Calu3 (cell line): Measurements from ENCODE around the gene HDGFL2. TPM values are rescaled to one million over a fixed set of nuclear protein-coding genes. Genes with fewer than 3 reads are reported as not detected.

Experiments
- BruUV-seq: library from RNA; stranded (reverse); fragments of 400-500 nt; replicated peaks from 2 replicates; lab custom pipeline; 2021; lab: Mats Ljungman, UMichigan
- CTCF ChIA-PET: fragments of 300-600 bp; sonication (Branson Sonifier 250); formaldehyde crosslinking; loops from one replicate; lab custom pipeline; 2022; ENCODE audit warnings: antibody characterized with exemption; lab: Charles Lee
- DNase-seq: peaks from one replicate; pipeline ENCODE4 v3.0.0; 2022
- H3K27ac Mint-ChIP-seq: one replicate; pipeline ENCODE4 v1.8.0; 2022; ENCODE audit warnings: mixed read lengths; ENCODE audit not compliant: unreplicated experiment
- H3K27me3 Mint-ChIP-seq: one replicate; pipeline ENCODE4 v1.8.0; 2022; ENCODE audit warnings: mixed read lengths; ENCODE audit not compliant: unreplicated experiment
- H3K36me3 Mint-ChIP-seq: one replicate; pipeline ENCODE4 v1.8.0; 2022; ENCODE audit warnings: mild to moderate bottlenecking, moderate library complexity, mixed read lengths; ENCODE audit not compliant: insufficient read depth, unreplicated experiment
- H3K4me1 Mint-ChIP-seq: one replicate; pipeline ENCODE4 v1.8.0; 2022; ENCODE audit warnings: mild to moderate bottlenecking, low read depth, mixed read lengths; ENCODE audit not compliant: unreplicated experiment
- H3K4me3 Mint-ChIP-seq: one replicate; pipeline ENCODE4 v1.8.0; 2022; ENCODE audit warnings: mild to moderate bottlenecking, low read depth, moderate library complexity, mixed read lengths; ENCODE audit not compliant: unreplicated experiment
- H3K9me3 Mint-ChIP-seq: one replicate; pipeline ENCODE4 v1.8.0; 2022; ENCODE audit warnings: low read depth, mixed read lengths; ENCODE audit not compliant: unreplicated experiment
- CTCF ChIP-seq: fragments of 200-600 bp; IDR thresholded peaks from one replicate; pipeline ENCODE4 v1.8.0; 2022; ENCODE audit warnings: antibody characterized with exemption; ENCODE audit not compliant: unreplicated experiment
- intact Hi-C: fragments of 100-400 bp; cut with micrococcal nuclease; formaldehyde crosslinking; loops from one replicate; pipeline ENCODE4 v1.10.0; 2022; ENCODE audit not compliant: unreplicated experiment
- total RNA-seq: library from RNA; stranded (reverse); gene quantifications from 2 replicates; pipeline ENCODE4 v1.2.3, GENCODE V29; 2022

HDGFL2 gene
- total RNA-seq, 1 experiment from 2014 or later = 40.6 TPM

GRCh38 chr19:4455719-4456475, 16.2 kb upstream of the HDGFL2 start:
- no peaks in the 10 kb centered on the region for H3K9me3 Mint-ChIP-seq
- CTCF ChIA-PET = interaction anchor here (0.9 kb wide), 1 partner anchor 10 kb away, joined by 3 read pairs; no protein-coding TSS in a partner anchor
- DNase-seq = no peak
- intact Hi-C loops = no loop called here
- H3K27ac Mint-ChIP-seq = peak overlapping the region; percentile 67
- H3K4me3 Mint-ChIP-seq = peak overlapping the region; percentile 81
- peaks cover 29% of the 10 kb centered on the region for H3K36me3 Mint-ChIP-seq
- H3K4me1 Mint-ChIP-seq = peaks cover 11% of the 10 kb centered on the region
- no peaks in the 10 kb centered on the region for H3K27me3 Mint-ChIP-seq
- BruUV-seq = no TSS peak
- TF ChIP-seq CTCF = no peak

- H3K27me3 Mint-ChIP-seq = no peaks in the 10 kb centered on the region
- peak overlapping the region; percentile 81 for H3K4me3 Mint-ChIP-seq
- CTCF ChIA-PET = interaction anchor here (0.9 kb wide), 1 partner anchor 11 kb away, joined by 3 read pairs; no protein-coding TSS in a partner anchor
- peaks cover 29% of the 10 kb centered on the region for H3K36me3 Mint-ChIP-seq
- TF ChIP-seq CTCF = no peak
- H3K4me1 Mint-ChIP-seq = peaks cover 11% of the 10 kb centered on the region
- peak overlapping the region; percentile 67 for H3K27ac Mint-ChIP-seq
- H3K9me3 Mint-ChIP-seq = no peaks in the 10 kb centered on the region
- intact Hi-C loops = no loop called here
- no TSS peak for BruUV-seq
- no peak for DNase-seq
These were observed 15.6 kb upstream of the HDGFL2 start for GRCh38 chr19:4456476-4456842.

GRCh38 chr19:4456843-4457653, 15.0 kb upstream of the HDGFL2 start:
- TF ChIP-seq CTCF = no peak
- BruUV-seq = no TSS peak
- H3K4me3 Mint-ChIP-seq = peak overlapping the region; percentile 81
- CTCF ChIA-PET = interaction anchor here (0.9 kb wide), 1 partner anchor 11 kb away, joined by 3 read pairs; no protein-coding TSS in a partner anchor
- H3K36me3 Mint-ChIP-seq = peaks cover 29% of the 10 kb centered on the region
- H3K4me1 Mint-ChIP-seq = peaks cover 11% of the 10 kb centered on the region
- no peaks in the 10 kb centered on the region for H3K27me3 Mint-ChIP-seq
- intact Hi-C loops = no loop called here
- DNase-seq = peak; percentile 20
- H3K27ac Mint-ChIP-seq = peak overlapping the region; percentile 73
- no peaks in the 10 kb centered on the region for H3K9me3 Mint-ChIP-seq

- CTCF ChIA-PET = no interaction called here
- Mint-ChIP-seq H3K27me3 (no peaks in the 10 kb centered on the region), H3K4me3 (peak within 1 kb of the TSS; percentile 81), H3K36me3 (peaks cover 29% of the 10 kb centered on the region), H3K4me1 (peaks cover 11% of the 10 kb centered on the region), H3K9me3 (no peaks in the 10 kb centered on the region), H3K27ac (peak within 1 kb of the TSS; percentile 73)
- TF ChIP-seq CTCF = no peak
- intact Hi-C loops = no loop called here
- DNase-seq = peak; percentile 93
- BruUV-seq = no TSS peak
These were observed 14.3 kb upstream of the HDGFL2 start, which contains the start of gene UBXN6 for GRCh38 chr19:4457654-4458395. UBXN6 (minus strand) TSS chr19:4457794; CDS start chr19:4457697, 97 bp downstream.
